A549 (cell line): ENCODE results near the gene DDX1.

Experiments used
- CBX2 ChIP-seq: fragments of 200-600 bp; sonication (generic); IDR thresholded peaks from 2 replicates; pipeline ENCODE4 v1.6.1; 2016; ENCODE audit warnings: low read depth, mild to moderate bottlenecking, borderline replicate concordance
- CEBPB ChIP-seq, 2 experiments: fragments of >200 bp in 1 of 2; sonication (Bioruptor Twin) in 1 of 2; formaldehyde crosslinking in 1 of 2; IDR thresholded peaks; 2 replicates each; pipeline ENCODE4 v1.6.1; 2012 to 2016
- EHMT2 ChIP-seq: fragments of 200-600 bp; sonication (generic); IDR thresholded peaks from 2 replicates; pipeline ENCODE4 v1.6.1; 2016; ENCODE audit warnings: antibody characterized with exemption, low read depth, mild to moderate bottlenecking, moderate library complexity
- EP300 ChIP-seq, 2 experiments: fragments of >200 bp; sonication (Bioruptor Twin); formaldehyde crosslinking; IDR thresholded peaks; 2 replicates in 1 of 2; 3 replicates in 1 of 2; pipeline ENCODE4 v1.6.1; 2016 to 2017
- MAFK ChIP-seq: fragments of 450-650 bp; IDR thresholded peaks from 2 replicates; pipeline ENCODE4 v1.6.1; 2014; ENCODE audit not compliant: partially characterized antibody
- MAX ChIP-seq: IDR thresholded peaks from 2 replicates; pipeline ENCODE4 v1.6.1; 2012
- PBX3 ChIP-seq: IDR thresholded peaks from 2 replicates; pipeline ENCODE4 v1.6.1; 2012
- RCOR1 ChIP-seq: fragments of 150-350 bp; IDR thresholded peaks from 2 replicates; pipeline ENCODE4 v1.6.1; 2014; ENCODE audit warnings: antibody characterized with exemption, low read length, low read depth
- TP53 ChIP-seq: fragments of 250-450 bp; sonication (Bioruptor Pico); IDR thresholded peaks from 2 replicates; pipeline ENCODE4 v1.5.0; 2021; ENCODE audit warnings: mild to moderate bottlenecking, moderate library complexity
- TF ChIP-seq, protein P1 (sequence below): fragments of >200 bp; sonication (Bioruptor Twin); formaldehyde crosslinking; IDR thresholded peaks from 3 replicates; pipeline ENCODE4 v1.5.1; 2016
- TF ChIP-seq, protein P2 (sequence below): fragments of 450-650 bp; IDR thresholded peaks from 2 replicates; pipeline ENCODE4 v1.6.1; 2014; ENCODE audit warnings: antibody characterized with exemption
- TF ChIP-seq, protein P3 (sequence below): fragments of 200-600 bp; sonication (generic); IDR thresholded peaks from 2 replicates; pipeline ENCODE4 v1.6.1; 2016; ENCODE audit warnings: antibody characterized with exemption, mild to moderate bottlenecking, moderate library complexity
- TF ChIP-seq, protein P4 (sequence below): fragments of 250-450 bp; sonication (Bioruptor Pico); IDR thresholded peaks from 2 replicates; pipeline ENCODE4 v1.5.0; 2021; ENCODE audit warnings: mild to moderate bottlenecking, moderate library complexity, borderline replicate concordance

DNA sequence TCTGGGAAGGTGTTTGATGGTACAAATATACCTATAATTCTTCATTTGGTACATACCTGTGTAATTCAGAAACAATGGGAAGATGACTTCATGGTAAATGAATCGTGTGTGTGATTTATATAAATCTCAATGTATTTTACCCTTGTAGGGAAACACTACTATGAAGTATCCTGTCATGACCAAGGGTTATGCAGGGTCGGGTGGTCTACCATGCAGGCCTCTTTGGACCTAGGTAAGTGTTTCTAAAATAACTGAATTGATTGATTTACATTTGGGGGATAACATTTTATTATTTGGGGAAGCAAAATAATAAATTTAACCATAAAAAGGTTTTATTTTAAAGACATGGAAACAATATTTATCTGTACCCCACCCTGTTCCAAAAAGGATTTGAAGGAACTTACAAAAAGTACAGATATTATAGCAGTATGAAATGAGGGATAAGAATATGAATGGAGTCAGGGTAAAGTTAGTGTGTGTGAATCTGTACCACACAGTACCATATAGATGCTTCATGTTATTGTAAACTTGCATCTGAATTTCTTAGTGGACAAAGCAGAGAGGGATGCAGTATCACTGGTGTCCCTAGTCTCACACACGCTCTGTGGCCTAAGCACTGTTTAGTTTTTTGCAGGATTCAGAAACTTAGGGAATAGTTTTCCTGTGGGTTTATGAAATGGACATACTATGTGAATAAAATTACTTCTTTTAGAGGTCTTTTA lies 11.5 kb downstream of the DDX1 start:
- no peak for TF ChIP-seq MAX
- TF ChIP-seq CEBPB (IDR thresholded peaks at IDR 0.05): no peak
- no peak for TF ChIP-seq MAFK
- TF ChIP-seq, protein P1, sequence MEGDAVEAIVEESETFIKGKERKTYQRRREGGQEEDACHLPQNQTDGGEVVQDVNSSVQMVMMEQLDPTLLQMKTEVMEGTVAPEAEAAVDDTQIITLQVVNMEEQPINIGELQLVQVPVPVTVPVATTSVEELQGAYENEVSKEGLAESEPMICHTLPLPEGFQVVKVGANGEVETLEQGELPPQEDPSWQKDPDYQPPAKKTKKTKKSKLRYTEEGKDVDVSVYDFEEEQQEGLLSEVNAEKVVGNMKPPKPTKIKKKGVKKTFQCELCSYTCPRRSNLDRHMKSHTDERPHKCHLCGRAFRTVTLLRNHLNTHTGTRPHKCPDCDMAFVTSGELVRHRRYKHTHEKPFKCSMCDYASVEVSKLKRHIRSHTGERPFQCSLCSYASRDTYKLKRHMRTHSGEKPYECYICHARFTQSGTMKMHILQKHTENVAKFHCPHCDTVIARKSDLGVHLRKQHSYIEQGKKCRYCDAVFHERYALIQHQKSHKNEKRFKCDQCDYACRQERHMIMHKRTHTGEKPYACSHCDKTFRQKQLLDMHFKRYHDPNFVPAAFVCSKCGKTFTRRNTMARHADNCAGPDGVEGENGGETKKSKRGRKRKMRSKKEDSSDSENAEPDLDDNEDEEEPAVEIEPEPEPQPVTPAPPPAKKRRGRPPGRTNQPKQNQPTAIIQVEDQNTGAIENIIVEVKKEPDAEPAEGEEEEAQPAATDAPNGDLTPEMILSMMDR: no peak
- TF ChIP-seq EP300 (IDR thresholded peaks at IDR 0.05): no peak
- TF ChIP-seq, protein P2, sequence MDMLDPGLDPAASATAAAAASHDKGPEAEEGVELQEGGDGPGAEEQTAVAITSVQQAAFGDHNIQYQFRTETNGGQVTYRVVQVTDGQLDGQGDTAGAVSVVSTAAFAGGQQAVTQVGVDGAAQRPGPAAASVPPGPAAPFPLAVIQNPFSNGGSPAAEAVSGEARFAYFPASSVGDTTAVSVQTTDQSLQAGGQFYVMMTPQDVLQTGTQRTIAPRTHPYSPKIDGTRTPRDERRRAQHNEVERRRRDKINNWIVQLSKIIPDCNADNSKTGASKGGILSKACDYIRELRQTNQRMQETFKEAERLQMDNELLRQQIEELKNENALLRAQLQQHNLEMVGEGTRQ: no peak
- no peak for TF ChIP-seq EHMT2
- no peak for TF ChIP-seq RCOR1
- no peak for TF ChIP-seq CBX2
- TF ChIP-seq TP53 (CRISPR knock-in tag): no peak
- TF ChIP-seq, protein P3, sequence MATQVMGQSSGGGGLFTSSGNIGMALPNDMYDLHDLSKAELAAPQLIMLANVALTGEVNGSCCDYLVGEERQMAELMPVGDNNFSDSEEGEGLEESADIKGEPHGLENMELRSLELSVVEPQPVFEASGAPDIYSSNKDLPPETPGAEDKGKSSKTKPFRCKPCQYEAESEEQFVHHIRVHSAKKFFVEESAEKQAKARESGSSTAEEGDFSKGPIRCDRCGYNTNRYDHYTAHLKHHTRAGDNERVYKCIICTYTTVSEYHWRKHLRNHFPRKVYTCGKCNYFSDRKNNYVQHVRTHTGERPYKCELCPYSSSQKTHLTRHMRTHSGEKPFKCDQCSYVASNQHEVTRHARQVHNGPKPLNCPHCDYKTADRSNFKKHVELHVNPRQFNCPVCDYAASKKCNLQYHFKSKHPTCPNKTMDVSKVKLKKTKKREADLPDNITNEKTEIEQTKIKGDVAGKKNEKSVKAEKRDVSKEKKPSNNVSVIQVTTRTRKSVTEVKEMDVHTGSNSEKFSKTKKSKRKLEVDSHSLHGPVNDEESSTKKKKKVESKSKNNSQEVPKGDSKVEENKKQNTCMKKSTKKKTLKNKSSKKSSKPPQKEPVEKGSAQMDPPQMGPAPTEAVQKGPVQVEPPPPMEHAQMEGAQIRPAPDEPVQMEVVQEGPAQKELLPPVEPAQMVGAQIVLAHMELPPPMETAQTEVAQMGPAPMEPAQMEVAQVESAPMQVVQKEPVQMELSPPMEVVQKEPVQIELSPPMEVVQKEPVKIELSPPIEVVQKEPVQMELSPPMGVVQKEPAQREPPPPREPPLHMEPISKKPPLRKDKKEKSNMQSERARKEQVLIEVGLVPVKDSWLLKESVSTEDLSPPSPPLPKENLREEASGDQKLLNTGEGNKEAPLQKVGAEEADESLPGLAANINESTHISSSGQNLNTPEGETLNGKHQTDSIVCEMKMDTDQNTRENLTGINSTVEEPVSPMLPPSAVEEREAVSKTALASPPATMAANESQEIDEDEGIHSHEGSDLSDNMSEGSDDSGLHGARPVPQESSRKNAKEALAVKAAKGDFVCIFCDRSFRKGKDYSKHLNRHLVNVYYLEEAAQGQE: no peak
- TF ChIP-seq, protein P4, sequence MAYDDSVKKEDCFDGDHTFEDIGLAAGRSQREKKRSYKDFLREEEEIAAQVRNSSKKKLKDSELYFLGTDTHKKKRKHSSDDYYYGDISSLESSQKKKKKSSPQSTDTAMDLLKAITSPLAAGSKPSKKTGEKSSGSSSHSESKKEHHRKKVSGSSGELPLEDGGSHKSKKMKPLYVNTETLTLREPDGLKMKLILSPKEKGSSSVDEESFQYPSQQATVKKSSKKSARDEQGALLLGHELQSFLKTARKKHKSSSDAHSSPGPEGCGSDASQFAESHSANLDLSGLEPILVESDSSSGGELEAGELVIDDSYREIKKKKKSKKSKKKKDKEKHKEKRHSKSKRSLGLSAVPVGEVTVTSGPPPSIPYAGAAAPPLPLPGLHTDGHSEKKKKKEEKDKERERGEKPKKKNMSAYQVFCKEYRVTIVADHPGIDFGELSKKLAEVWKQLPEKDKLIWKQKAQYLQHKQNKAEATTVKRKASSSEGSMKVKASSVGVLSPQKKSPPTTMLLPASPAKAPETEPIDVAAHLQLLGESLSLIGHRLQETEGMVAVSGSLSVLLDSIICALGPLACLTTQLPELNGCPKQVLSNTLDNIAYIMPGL: no peak
- no peak for TF ChIP-seq PBX3
